IMR-90 (cell line): ENCODE data around the gene IRF4. TPM values are rescaled to one million over a fixed set of nuclear protein-coding genes. Genes with fewer than 3 reads are reported as not detected.

Source experiments
- ATAC-seq: fragments of 200-7000 bp; cut with Tn5 transposase; 2 replicates; pipeline ENCODE4 v1.9.1; 2020; ENCODE audit warnings: low read depth, mild to moderate bottlenecking, moderate library complexity
- BruUV-seq: library from RNA; stranded (reverse); fragments of 400-500 nt; replicated peaks from 2 replicates; lab custom pipeline; 2021; lab: Mats Ljungman, UMichigan
- CTCF ChIA-PET: fragments of 300-600 bp; formaldehyde crosslinking; extraction: SDS; loops from one replicate; lab custom pipeline; 2021; ENCODE audit warnings: antibody characterized with exemption; lab: Yijun Ruan, JAX
- POLR2A ChIA-PET: fragments of 300-600 bp; sonication (Branson Sonifier 250); formaldehyde crosslinking; loops from one replicate; lab custom pipeline; 2022; ENCODE audit warnings: antibody characterized with exemption; ENCODE audit not compliant: unreplicated experiment; lab: Charles Lee
- DNase-seq: peaks from one replicate; pipeline ENCODE4 v3.0.0; 2013
- H2AFZ ChIP-seq: replicated peaks from 2 replicates; pipeline ENCODE3; 2013; ENCODE audit warnings: low read length, mild to moderate bottlenecking; ENCODE audit not compliant: poor library complexity
- H2AK5ac ChIP-seq: 2 replicates; pipeline ENCODE4 v1.6.1; 2013; ENCODE audit warnings: low read depth, low read length, inconsistent platforms
- H2AK9ac ChIP-seq: replicated peaks from 2 replicates; pipeline ENCODE3; 2013; ENCODE audit warnings: mild to moderate bottlenecking, low read depth, low read length, moderate library complexity; ENCODE audit not compliant: poor library complexity
- H2BK120ac ChIP-seq: 2 replicates; pipeline ENCODE4 v1.6.1; 2013; ENCODE audit warnings: low read depth, low read length, inconsistent platforms
- H2BK15ac ChIP-seq: 3 replicates; pipeline ENCODE4 v1.6.1; 2013; ENCODE audit warnings: low read depth, low read length, inconsistent platforms
- H2BK20ac ChIP-seq: 2 replicates; pipeline ENCODE4 v1.6.1; 2013; ENCODE audit warnings: low read depth, mild to moderate bottlenecking, inconsistent platforms, low read length, moderate library complexity
- H2BK5ac ChIP-seq: 2 replicates; pipeline ENCODE4 v1.6.1; 2013; ENCODE audit warnings: mild to moderate bottlenecking, low read depth, low read length, inconsistent platforms; ENCODE audit not compliant: poor library complexity, severe bottlenecking
- H3K14ac ChIP-seq: replicated peaks from 2 replicates; pipeline ENCODE4 v1.6.1; 2013; ENCODE audit warnings: low read depth, low read length, inconsistent platforms
- H3K18ac ChIP-seq: 2 replicates; pipeline ENCODE4 v1.6.1; 2013; ENCODE audit warnings: low read depth, low read length, control low read depth
- H3K23ac ChIP-seq: 2 replicates; pipeline ENCODE4 v1.6.1; 2013; ENCODE audit warnings: low read depth, low read length, inconsistent platforms
- H3K27ac ChIP-seq: 2 replicates; pipeline ENCODE4 v1.5.1; 2013; ENCODE audit warnings: mild to moderate bottlenecking, control low read depth, low read length; ENCODE audit not compliant: insufficient read depth
- H3K27me3 ChIP-seq: 2 replicates; pipeline ENCODE4 v1.6.1; 2013; ENCODE audit warnings: low read length; ENCODE audit not compliant: control insufficient read depth, insufficient read depth
- H3K36me3 ChIP-seq: 2 replicates; pipeline ENCODE4 v1.6.1; 2013; ENCODE audit warnings: low read length, mixed read lengths; ENCODE audit not compliant: control insufficient read depth, insufficient read depth
- H3K4ac ChIP-seq: 2 replicates; pipeline ENCODE4 v1.6.1; 2013; ENCODE audit warnings: low read depth, low read length, inconsistent platforms
- H3K4me1 ChIP-seq: 2 replicates; pipeline ENCODE4 v1.6.1; 2013; ENCODE audit warnings: low read length, mixed read lengths; ENCODE audit not compliant: control insufficient read depth, insufficient read depth
- H3K4me2 ChIP-seq: 2 replicates; pipeline ENCODE4 v1.6.1; 2013; ENCODE audit warnings: low read depth, mild to moderate bottlenecking, control low read depth, low read length, moderate library complexity
- H3K4me3 ChIP-seq: 2 replicates; pipeline ENCODE4 v1.5.1; 2013; ENCODE audit warnings: low read depth, mild to moderate bottlenecking, control low read depth, low read length, moderate library complexity; ENCODE audit not compliant: insufficient read depth
- H3K56ac ChIP-seq: 2 replicates; pipeline ENCODE4 v1.6.1; 2013; ENCODE audit warnings: low read length, inconsistent platforms; ENCODE audit not compliant: insufficient read depth; ENCODE audit errors: extremely low read depth
- H3K79me1 ChIP-seq, 2 experiments: 2 replicates each; pipeline ENCODE4 v1.6.1; 2013; ENCODE audit warnings: low read length in 2 of 2, inconsistent platforms in 1 of 2, low read depth in 1 of 2
- H3K9ac ChIP-seq: 2 replicates; pipeline ENCODE4 v1.6.1; 2013; ENCODE audit warnings: low read depth, low read length, control low read depth
- H3K9me1 ChIP-seq: 2 replicates; pipeline ENCODE4 v1.6.1; 2013; ENCODE audit warnings: low read length, inconsistent platforms; ENCODE audit not compliant: insufficient read depth
- H3K9me3 ChIP-seq: 2 replicates; pipeline ENCODE4 v1.6.1; 2013; ENCODE audit warnings: low read length; ENCODE audit not compliant: control insufficient read depth, insufficient read depth
- H4K20me1 ChIP-seq: 2 replicates; pipeline ENCODE4 v1.6.1; 2013; ENCODE audit warnings: low read length, inconsistent platforms; ENCODE audit not compliant: insufficient read depth
- H4K5ac ChIP-seq: 2 replicates; pipeline ENCODE4 v1.6.1; 2013; ENCODE audit warnings: mild to moderate bottlenecking, low read depth, low read length, control low read depth
- H4K8ac ChIP-seq, 2 experiments: 2 replicates each; pipeline ENCODE4 v1.6.1; 2013; ENCODE audit warnings: low read depth in 2 of 2, low read length in 2 of 2, control low read depth in 1 of 2, inconsistent platforms in 1 of 2
- H4K91ac ChIP-seq: 2 replicates; pipeline ENCODE4 v1.6.1; 2013; ENCODE audit warnings: low read depth, low read length, inconsistent platforms; ENCODE audit not compliant: insufficient read depth
- FOS ChIP-seq: fragments of 150-350 bp; IDR thresholded peaks from 2 replicates; pipeline ENCODE4 v1.6.1; 2016; ENCODE audit warnings: low read depth, low read length
- MAFK ChIP-seq: IDR thresholded peaks from 2 replicates; pipeline ENCODE4 v1.6.1; 2012; ENCODE audit warnings: low read depth, low read length, improper control_type of control experiment
- WGBS, 2 experiments: methylation state at CpG; one replicate each; pipeline versions ENCODE4 v1.1.5 to v1.1.7; 2013; ENCODE audit warnings: missing lambda C conversion rate in 2 of 2; ENCODE audit not compliant: insufficient read length in 1 of 2; ENCODE audit errors: extremely low coverage in 2 of 2; 5-methylcytosine and 5-hydroxymethylcytosine counted together
- dilution Hi-C: fragments of 300-500 bp; cut with HindIII; formaldehyde crosslinking; loops from one replicate; pipeline ENCODE4 v1.14.3; 2018; ENCODE audit warnings: low sequenced_read_pairs; ENCODE audit not compliant: unreplicated experiment
- in situ Hi-C: fragments of 300-500 bp; cut with MboI; formaldehyde crosslinking; loops from 3 replicates; pipeline ENCODE4 v1.14.3; 2019; ENCODE audit warnings: low sequenced_read_pairs, inconsistent platforms, mixed read lengths
- intact Hi-C: fragments of 100-400 bp; cut with micrococcal nuclease; formaldehyde crosslinking; loops from 2 replicates; pipeline ENCODE4 v1.10.0; 2022
- polyA plus RNA-seq, 3 experiments: library from polyadenylated mRNA; depleted of rRNA; stranded (reverse); fragments of >200 nt; gene quantifications; 2 replicates each; pipeline ENCODE4 v1.2.3, GENCODE V29; 2012; ENCODE audit warnings: low replicate concordance in 1 of 3
- total RNA-seq: library from RNA; depleted of rRNA; stranded (reverse); fragments of >200 nt; gene quantifications from 2 replicates; pipeline ENCODE4 v1.2.3, GENCODE V29; 2012

The IRF4 gene
- total and polyA plus RNA-seq, 2 of the 4 experiments (the other 2 are of a cell fraction), result not detected

GRCh38 chr6:399785-400534 is 8.4 kb downstream of the IRF4 start:
- H3K4me3 ChIP-seq, result no peak overlapping the region
- no peak overlapping the region for H2AFZ ChIP-seq
- H3K9me1 ChIP-seq, result no peaks in the 10 kb centered on the region
- no peak overlapping the region for H2AK5ac ChIP-seq
- H3K9me3 ChIP-seq, result peaks cover 3% of the 10 kb centered on the region; the same call in 1 of the 2 replicates
- BruUV-seq, result no TSS peak
- no peaks in the 10 kb centered on the region for H3K79me1 ChIP-seq
- no peak overlapping the region for H2BK5ac ChIP-seq
- no peaks in the 10 kb centered on the region for H3K36me3 ChIP-seq
- CTCF ChIA-PET, result no interaction called here
- POLR2A ChIA-PET, result no interaction called here
- no peaks in the 10 kb centered on the region for H4K20me1 ChIP-seq
- ATAC-seq, result no peak
- H3K27me3 ChIP-seq, result peaks cover 63% of the 10 kb centered on the region
- dilution Hi-C loops (no loop called here), intact Hi-C loops (no loop called here), in situ Hi-C loops (no loop called here)
- H3K23ac ChIP-seq, result no peak overlapping the region
- no peak overlapping the region for H4K5ac ChIP-seq
- H4K91ac ChIP-seq, result no peak overlapping the region
- no peak overlapping the region for H3K14ac ChIP-seq
- no peak for DNase-seq
- no peak overlapping the region for H4K8ac ChIP-seq
- H3K27ac ChIP-seq, result no peak overlapping the region
- H2BK120ac ChIP-seq, result no peak overlapping the region
- TF ChIP-seq MAFK, result no peak
- TF ChIP-seq FOS, result no peak
- no peak overlapping the region for H3K18ac ChIP-seq
- no peaks in the 10 kb centered on the region for H3K4me1 ChIP-seq
- H3K56ac ChIP-seq, result no peak overlapping the region
- H2AK9ac ChIP-seq, result no peak overlapping the region
- no peak overlapping the region for H3K4ac ChIP-seq
- H2BK20ac ChIP-seq, result no peak overlapping the region
- H2BK15ac ChIP-seq, result no peak overlapping the region
- no CpG with 5 or more reads among the region's 11 CpGs for WGBS, 2 experiments
- no peak overlapping the region for H3K4me2 ChIP-seq
- H3K9ac ChIP-seq, result no peak overlapping the region
